Stimulated activated CD8-positive, alpha-beta memory T cell treated with anti-CD3 and anti-CD28 coated beads, Interleukin-12 subunit alpha, Interleukin-12 subunit beta, amount 100 ng/mL, for 4 hours (primary cell): ENCODE results near the gene PITPNC1.
A peak's percentile ranks its signal among the peaks of the same experiment; 100 is the strongest.
"Not testable (repeated sequence)": the region's sequence is repeated elsewhere in the genome, so short reads cannot be mapped to it uniquely, and the experiment has no call there.

Experiments used
- DNase-seq: peaks from one replicate; pipeline ENCODE4 v3.0.0-alpha.2; 2020; ENCODE audit warnings: low read depth

PITPNC1 gene

GRCh38 chr17:67376737-67377487 is at the start of gene PITPNC1:
Gene PITPNC1, plus strand, starts transcription at chr17:67377281.
- DNase-seq: peak; percentile 78

GRCh38 chr17:67328026-67328425 is 49.1 kb upstream of the PITPNC1 start:
- DNase-seq: no peak

GRCh38 chr17:67331381-67332161 is 45.5 kb upstream of the PITPNC1 start:
- DNase-seq: not testable (repeated sequence)

GRCh38 chr17:67332162-67332508 is 44.9 kb upstream of the PITPNC1 start:
- DNase-seq: not testable (repeated sequence)

- no peak for DNase-seq
Measured at GRCh38 chr17:67335245-67335835, 41.7 kb upstream of the PITPNC1 start.

GRCh38 chr17:67336859-67337258 is 40.2 kb upstream of the PITPNC1 start:
- no peak for DNase-seq

- not testable (repeated sequence) for DNase-seq
Measured at GRCh38 chr17:67338353-67338752, 38.7 kb upstream of the PITPNC1 start.

GRCh38 chr17:67343237-67343636 is 33.8 kb upstream of the PITPNC1 start:
- no peak for DNase-seq

GRCh38 chr17:67347826-67348225 is 29.3 kb upstream of the PITPNC1 start:
- DNase-seq: no peak

GRCh38 chr17:67349420-67349819 is 27.7 kb upstream of the PITPNC1 start:
- no peak for DNase-seq

- no peak for DNase-seq
Measured at GRCh38 chr17:67353161-67353560, 23.9 kb upstream of the PITPNC1 start.

GRCh38 chr17:67353929-67354574 is 23.0 kb upstream of the PITPNC1 start:
- no peak for DNase-seq

GRCh38 chr17:67358612-67359011 is 18.5 kb upstream of the PITPNC1 start:
- no peak for DNase-seq

- no peak for DNase-seq
Measured at GRCh38 chr17:67359960-67360791, 16.9 kb upstream of the PITPNC1 start.

- no peak for DNase-seq
Measured at GRCh38 chr17:67360880-67361279, 16.2 kb upstream of the PITPNC1 start.

- no peak for DNase-seq
Measured at GRCh38 chr17:67362173-67362572, 14.9 kb upstream of the PITPNC1 start.

- DNase-seq: no peak
Measured at GRCh38 chr17:67364847-67365737, 12.0 kb upstream of the PITPNC1 start.

- no peak for DNase-seq
Measured at GRCh38 chr17:67365738-67366192, 11.3 kb upstream of the PITPNC1 start.

- peak; percentile 90 for DNase-seq
Measured at GRCh38 chr17:67366193-67367157, 10.6 kb upstream of the PITPNC1 start, which contains the start of gene PSMD12. Gene PSMD12, minus strand, starts transcription at chr17:67366577. Its CDS starts 58 bp downstream, at chr17:67366519.
